HG03342 (cell line): ENCODE data around the gene SLC41A3.
"Not testable (repeated sequence)": the region's sequence is repeated elsewhere in the genome, so short reads cannot be mapped to it uniquely, and the experiment has no call there.

Experiments used
- ATAC-seq: cut with Tn5 transposase; IDR thresholded peaks from one replicate; pipeline ENCODE4 v1.9.1; 2021; ENCODE audit warnings: mild to moderate bottlenecking, moderate library complexity; ENCODE audit not compliant: unreplicated experiment

The SLC41A3 gene

DNA sequence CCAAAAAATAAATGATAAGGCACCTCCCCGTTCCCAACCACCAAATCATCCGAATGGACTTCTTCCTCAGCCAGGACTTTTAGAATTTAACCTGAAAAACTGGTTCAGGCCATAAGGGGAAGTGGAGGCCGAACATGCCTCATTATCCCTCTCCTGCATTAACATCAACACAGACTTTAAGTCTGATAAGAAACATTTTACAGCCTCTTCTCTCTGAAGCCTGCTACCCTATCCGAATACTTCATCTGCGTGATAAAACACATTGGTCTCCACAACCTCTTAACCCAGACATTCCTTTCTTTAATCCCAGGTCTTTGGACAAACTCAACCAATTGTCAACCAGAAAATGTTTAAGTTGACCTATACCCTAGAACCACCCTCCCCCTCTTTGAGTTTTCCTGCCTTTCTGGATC is 850 bp upstream of the SLC41A3 start:
- no peak for ATAC-seq

DNA sequence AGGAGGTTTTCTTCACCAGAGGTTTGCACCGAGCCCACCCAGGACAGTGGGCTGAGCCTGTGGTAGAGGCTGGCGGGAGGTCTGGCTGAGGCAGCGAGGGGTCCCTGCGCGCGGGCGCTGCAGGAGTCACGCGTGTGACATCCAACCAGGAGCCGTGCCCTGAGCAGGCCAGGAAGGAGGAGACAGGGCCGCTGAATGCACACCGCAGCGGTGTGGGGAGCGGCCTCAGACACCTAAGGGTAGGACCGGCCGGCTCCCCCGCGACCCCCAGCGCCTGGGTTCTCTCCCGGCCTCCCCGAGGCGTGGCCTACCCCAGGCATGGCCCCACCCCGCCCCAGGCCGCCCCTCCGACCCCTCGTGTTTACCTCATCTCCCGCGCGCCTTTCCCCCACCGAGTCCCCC is 412 bp downstream of the SLC41A3 start:
- ATAC-seq: peak; percentile 51

DNA sequence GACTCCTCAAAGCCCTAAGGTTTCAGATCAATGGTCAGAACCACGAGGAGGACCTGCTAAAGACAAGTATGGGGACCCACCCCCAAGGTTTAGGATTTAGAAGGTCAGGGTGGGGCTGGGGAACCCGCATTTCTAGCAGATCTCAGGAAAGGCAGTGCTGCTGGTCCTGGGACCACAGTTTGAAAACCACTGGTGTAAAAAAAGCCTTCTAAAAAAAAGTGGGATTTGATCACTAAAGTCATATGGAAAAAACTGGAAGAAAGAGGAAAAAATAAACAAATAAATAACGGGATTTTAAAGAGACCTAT is 832 bp downstream of the SLC41A3 start:
- ATAC-seq: no peak

DNA sequence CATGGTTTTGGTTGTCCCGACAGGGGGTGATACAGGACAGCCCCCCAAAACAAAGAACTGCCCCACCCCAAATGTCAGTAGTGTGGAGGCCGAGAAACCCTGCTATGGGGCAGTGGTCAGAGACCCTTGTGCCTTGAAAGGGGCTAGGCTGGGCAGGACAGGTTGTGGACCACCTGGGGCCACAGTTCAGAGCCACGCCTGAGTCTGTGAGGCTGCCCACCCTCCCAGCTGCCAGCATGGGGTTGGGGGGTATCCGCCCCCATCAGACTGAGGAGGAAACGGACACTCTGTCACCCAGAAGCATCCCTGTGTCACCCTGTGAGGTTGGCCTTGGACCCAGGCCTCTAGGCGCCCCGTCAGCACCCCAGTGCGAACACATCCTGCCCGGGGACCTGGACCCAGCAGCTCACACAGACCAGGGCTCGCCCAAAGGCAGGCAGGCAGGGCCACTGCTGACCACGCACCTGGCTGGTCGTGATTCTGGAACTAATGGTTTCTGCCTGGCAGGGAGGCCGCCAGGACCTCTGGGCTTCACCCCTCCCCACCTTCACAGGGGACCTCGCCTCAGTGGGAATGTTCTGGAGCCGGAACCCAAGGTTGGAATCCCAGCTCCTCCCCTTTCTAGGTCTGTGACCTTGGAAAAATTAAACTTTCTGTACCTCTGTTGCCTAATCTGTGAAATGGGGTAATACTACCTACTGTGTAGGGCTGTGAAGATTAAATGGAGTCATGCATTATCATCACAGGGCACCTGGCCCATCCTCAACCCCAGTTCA is 1.4 kb downstream of the SLC41A3 start:
- ATAC-seq: no peak

DNA sequence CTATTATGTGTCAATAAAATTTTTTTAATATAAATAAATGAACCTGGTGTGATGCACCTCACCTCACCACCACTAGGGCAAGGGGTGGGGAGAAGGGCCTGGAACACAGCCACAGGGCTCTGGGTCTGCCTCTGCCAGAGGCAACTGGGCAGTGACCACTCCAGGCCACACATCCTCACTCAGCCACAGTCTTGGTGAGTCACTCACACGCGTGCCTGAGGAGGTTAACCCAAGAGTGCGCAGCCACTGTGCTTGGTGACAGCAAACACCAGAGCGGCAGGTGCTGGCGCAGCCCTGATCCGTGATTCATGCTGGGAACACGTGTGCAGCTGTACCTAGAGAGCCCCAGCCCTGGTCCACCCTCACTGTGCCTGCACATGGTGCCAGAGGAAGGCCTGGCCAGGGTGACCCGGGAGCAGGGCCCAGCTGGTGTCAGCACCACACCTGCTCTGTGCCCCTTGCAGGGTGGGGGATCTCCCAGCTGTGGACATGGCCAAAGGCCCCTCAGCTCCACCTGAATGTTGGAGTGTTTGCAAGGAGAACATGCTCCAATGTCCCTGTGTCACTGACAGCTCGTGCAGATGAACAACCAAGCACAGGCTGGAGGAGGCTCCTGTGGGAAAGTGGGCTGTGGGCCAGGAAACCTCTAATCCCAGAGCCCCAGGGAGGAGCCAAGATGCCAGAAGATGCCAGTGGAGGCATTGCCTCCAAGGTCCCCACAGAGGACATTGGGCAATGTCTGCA is 2.1 kb downstream of the SLC41A3 start:
- no peak for ATAC-seq

DNA sequence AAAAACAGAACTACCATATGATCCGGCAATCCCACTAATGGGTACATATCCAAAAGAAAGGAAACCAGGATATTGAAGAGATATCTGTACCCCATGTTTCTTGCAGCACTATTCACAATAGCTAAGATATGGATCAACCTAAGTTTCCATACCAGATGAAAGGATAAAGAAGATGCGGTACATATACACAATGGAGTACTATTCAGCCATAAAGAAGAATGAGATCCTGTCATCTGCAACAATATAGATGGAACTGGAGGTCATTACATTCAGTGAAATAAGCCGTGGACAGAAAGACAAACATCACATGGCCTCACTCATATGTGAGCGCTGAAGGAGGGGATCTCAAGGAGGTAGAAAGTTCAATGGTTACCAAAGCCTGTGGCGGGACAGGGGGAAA is 3.0 kb downstream of the SLC41A3 start:
- ATAC-seq: no peak

DNA sequence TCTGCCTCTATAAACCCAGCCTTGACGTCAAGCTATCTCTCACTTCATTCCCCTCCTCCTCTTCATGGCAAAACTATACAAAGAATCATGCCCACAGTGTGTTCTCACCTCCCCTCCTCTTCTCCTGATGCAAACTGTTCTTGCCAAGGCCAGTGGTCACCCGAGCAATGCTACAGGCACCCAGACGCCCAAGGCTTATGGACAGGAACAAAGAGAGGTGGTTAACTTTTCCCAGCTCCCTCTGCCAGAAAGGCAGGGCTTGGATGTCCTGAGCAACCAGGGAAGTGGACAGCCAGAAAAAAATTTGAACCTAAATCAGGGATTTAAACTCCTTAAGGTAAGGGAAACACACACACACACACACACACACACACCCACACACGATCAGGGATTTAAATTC is 5.1 kb downstream of the SLC41A3 start:
- no peak for ATAC-seq

DNA sequence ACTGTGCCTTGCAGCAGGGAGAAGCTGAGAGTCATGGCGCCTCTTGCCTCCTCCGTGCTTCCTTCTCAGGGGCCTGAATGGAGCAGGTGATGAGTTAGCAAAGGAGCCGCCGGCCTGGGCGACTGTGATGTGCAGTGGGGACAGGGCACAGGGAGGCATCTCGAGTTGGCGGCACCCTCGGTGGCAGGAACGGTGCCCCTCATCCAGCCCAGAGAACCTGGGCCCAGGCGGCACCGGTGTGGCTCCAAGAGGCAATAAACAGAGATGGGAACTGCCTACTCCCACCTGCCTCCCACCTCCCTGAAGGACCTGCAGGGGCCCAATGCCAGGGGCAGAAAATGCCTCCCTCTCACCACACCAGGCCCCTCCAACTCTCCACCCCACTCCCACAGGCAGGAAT is 6.2 kb downstream of the SLC41A3 start:
- ATAC-seq: no peak

DNA sequence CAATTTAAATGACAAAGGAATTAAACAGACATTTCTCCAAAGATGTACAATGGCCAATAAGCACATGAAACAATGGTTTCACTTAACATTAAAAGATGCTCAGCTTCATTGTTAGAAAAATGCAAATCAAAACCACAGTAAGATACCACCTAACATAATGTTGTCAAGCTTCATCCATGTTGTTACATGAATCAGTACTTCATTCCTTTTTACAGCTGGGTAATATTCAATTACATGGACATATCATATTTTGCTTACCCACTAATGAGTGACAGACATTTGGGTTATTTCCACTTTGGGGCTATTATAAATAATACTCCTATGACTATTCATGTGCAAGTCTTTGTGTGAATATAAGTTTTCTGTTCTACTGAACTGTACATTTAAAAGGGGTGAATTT is 7.8 kb downstream of the SLC41A3 start:
- no peak for ATAC-seq

DNA sequence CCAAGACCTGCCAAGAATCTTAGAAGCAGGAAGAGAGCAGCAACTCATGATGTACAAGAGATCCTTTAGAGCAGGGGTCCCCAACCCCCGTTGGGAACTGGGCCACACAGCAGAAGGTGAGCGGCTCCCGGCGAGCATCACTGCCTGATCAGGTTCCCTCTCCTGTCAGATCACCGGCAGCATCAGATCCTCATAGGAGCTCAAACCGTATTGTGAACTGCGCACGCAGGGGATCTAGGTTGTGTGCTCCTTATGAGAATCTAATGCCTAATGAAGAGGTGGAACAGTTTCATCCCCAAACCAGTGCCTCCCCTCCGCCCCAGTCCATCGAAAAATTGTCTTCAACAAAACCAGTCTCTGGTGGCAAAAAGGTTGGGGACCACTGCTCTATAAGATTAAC is 13.8 kb downstream of the SLC41A3 start:
- no peak for ATAC-seq

DNA sequence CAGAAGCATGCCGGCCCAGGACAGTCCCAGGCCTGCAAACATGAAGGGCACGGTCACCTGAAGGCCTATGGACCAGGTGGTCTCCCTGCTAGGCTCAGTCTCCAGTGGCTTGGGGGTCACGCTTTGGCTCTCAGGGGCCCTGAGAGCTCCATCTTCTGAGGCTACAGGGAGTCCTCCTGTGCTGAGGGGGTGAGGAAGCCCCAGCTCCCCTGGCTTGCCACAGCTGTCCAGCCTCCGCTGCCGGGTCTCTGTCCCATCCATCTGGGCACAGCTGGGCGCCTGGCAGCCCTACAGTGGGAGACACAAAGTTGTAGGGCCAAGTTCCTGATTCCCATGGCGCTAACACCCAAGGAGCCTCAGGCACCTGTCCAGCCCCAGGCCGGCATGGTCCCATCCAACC is 16.0 kb downstream of the SLC41A3 start:
- no peak for ATAC-seq

DNA sequence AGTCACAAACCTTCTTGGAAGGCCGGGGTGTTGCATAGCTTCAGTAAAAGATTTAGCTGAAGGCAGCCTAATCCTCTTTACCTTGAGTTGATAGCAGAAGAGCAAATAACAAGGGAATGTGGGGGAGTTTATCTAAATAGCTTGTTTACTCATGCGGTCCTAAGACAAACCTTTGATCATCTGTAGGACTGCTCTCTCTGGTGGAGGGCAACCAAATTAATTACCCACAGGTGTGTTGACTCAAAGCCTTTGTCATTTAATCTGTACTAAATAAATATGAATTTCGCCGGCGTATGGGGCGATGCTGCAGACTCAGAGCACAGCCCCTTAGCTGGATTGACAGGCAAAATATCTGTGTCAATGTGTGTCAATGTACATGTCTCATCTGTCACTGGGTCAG is 17.2 kb downstream of the SLC41A3 start:
- not testable (repeated sequence) for ATAC-seq

DNA sequence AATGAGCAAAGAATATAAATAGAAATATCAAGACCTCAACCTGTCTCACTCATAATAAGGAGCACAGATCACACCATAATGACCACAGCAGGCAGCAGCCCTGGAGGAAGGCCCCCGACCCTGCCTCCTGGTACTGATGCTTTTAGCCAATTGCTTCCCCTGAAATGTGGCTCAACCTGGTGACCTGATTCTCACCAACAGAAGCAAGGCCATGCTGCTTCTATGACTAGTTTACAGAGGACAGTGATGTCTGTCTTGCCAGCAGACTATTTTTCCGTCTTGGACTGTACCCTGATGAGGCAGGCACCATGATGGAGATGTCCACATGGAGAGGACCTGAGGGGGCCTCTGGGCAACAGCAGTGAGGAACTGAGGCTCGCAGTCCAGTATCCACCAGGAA is 18.0 kb downstream of the SLC41A3 start:
- ATAC-seq: no peak

DNA sequence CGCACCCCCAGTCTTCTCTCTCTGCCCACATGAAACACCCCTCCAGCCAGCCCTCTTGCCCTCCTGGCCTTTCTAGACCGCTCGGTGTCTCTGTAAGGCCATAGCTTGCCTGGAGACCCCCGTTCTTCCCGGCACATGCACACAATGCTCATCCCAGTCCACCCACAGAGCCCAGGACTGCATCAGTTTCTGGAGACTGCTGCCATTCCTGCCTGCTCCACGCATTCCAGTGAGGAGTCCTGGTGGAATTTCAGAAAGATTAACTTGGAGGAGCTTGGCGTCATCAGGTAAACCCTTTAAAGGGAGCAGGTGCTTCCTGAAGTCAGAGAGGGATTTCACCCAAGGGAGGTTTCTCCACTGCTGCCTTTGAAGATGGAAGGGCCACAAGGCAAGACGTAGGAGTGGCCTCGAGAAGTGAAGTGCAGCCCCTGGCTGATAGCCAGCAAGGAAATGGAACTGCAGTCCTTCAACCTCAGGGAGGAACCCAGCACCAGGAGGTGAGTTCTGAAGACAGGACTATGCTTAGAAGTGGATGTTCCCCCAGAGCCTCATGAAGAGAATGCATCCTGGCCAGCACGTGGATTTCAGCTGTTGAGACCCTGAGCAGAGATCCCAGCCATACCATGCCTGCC is 19.2 kb downstream of the SLC41A3 start:
- no peak for ATAC-seq

DNA sequence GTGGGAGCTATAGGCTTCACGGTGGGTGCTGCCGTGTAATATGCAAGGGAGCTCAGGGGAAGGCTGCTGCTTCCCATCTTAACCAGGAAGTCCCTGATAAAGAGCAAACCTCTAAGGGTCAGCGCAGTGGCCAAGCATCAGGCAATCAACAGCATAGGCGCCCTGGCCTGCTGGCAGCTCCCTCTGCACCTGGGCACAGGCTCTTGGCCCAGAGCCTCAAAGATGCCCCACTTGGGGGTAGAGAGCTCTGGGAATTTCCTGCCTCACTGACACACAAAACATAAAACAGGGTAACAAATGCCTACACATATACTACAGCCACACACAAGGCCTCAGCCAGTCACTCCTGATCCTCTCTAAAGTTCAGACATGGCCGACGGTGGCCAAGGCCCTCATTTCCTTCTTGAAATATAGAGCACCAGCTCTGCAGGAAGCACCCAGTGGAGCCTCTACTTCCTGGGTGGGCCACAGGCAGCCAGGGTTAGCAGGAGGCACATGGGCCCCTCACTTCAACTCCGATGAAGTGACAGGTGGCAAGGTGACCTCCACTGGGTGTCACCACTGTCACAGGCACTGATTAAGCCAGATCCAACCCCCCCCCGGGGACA is 20.5 kb downstream of the SLC41A3 start:
- ATAC-seq: no peak

DNA sequence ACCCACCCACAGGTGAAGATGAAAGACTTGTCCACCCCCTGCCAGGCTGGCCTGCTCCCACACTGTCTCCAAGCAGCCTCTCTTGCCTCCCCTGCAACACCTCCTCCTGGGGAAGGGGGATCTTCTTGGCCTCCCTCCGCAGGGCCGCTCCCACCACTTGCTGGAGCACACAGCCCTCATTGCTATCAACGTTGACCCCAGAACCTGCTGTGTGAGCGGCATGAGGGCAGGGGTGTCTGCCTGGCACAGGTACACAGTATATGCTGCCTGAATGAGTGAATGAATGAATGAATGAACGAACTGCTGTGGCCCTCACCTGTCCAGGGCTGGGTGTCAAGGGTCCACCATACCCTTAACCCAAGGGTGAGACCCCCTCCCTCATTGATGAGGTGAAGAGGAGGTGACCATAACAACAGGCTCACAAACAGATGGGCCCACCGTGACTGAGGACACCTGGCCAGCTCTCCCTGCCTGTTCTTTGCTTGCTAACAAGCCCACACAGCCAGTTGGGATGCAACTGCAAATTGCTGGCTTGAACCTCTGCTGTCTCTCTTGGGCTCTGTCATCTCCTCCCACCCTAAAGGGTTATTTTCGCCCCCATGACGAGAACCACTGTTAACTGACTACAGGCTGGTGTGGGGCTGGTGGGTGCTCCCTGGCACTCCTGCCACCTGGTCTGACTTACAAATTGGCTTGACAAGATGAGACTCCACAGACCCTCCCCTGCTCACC is 22.5 kb downstream of the SLC41A3 start:
- ATAC-seq: no peak

DNA sequence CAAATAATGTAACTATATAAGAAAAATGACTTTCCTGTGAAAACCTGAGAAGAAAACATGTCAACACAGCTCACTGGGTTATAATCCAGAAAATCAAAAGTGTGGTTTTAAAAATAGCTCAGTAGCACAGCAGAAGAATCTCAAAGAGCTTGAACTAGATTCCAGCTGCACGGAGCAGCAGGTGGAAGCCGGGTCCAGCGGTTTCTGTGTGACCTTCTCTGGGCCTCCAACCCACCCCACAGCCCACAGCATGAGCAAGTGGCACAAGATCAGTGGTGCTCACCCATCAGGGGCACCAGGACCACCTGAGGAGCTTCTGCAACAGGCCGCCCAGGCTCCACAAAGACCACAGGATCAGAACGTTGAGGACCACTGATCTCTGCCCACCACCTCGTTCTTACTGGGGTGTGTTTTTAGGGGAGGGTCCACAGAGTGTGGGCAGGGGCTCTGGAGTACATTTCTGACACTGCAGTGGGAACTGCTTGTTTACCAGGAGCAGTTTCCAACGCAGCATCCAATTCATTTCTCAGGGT is 23.2 kb downstream of the SLC41A3 start:
- no peak for ATAC-seq

DNA sequence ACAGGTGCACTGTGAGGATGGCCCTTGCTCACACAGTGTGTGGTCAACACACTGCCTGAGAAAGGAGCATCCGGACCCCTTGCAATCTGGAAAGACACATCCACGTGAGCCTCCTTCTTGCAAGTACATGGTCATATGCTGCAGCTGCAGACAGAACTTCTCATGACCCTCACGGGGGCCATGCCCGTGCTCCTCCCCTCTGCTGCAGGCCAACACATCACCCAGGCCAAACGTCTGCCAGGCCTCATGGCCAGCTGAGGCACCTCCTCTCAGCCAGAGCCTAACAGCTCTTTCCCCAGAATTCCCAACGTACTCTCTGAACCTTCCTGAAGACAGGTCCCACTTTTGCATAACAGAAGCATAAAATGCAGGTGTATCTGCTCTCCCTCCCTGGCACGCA is 25.3 kb downstream of the SLC41A3 start:
- ATAC-seq: no peak

DNA sequence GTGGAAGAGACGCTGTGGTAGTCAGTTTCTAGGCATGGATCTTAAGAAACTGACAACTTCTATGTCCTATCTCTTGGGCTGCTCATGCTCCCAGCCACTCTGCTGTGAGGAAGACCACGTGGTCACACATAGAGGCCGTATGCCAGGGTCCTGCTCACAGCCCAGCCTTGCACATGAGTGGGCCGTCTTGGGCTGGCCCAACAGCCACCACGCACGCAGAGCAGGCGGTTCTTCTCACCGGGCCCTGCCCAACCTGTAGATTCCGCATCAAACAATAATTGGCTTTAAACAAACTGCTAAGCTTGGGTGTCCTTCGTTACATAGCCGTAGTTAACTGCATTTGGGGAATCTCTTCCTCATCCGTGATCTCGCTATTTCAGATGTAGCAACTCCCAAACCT is 26.0 kb downstream of the SLC41A3 start:
- ATAC-seq: no peak

DNA sequence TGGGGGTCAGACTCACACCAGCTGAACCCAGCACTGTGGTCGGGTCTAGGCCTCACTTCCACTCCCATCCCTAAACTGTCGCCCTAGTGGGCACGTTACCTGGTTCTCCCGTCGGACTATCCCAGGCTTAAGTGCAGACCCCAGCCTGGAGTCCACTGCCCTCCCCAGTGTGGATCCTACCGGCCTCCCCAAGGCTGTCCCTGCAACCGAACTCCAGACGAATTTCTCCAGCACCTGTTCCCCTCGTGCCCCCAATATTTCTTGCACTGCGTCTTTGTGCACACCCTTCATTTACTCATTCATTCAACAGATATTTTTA is 26.5 kb downstream of the SLC41A3 start:
- ATAC-seq: no peak
